Measurements from ENCODE around the gene CACNG6.

The CACNG6 gene

DNA sequence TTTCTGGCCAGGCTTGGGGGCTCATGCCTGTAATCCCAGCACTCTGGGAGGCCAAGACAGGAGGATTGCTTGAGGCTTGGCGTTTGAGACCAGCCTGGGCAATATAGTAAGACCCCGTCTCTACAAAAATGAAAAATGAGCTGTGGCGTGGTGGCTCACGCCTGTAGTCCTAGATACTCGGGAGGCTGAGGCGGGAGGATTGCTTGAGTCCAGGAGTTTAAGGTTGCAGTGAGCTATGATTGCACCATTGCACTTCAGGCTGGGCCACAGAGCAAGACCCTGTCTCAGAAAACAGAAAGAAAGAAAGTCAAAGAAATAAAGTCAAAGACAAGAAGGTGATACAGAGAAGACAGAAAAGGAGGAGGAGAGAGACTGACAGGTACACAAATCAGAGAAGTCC lies 2.5 kb upstream of the CACNG6 start:
- Histone ChIP-seq H3K4me3 (ENCODE audit: low read depth, low read length) (no peak overlapping the region), H3K36me3 (replicated peaks) (no peaks in the 10 kb centered on the region), H3K27me3 (replicated peaks) (peaks cover 9% of the 10 kb centered on the region), H3K27ac (no peak overlapping the region)
- in situ Hi-C loops (cut with HindIII; ENCODE audit: low pct_ligation_motif_present, low sequenced_read_pairs): no loop called here
- TF ChIP-seq, protein P1, sequence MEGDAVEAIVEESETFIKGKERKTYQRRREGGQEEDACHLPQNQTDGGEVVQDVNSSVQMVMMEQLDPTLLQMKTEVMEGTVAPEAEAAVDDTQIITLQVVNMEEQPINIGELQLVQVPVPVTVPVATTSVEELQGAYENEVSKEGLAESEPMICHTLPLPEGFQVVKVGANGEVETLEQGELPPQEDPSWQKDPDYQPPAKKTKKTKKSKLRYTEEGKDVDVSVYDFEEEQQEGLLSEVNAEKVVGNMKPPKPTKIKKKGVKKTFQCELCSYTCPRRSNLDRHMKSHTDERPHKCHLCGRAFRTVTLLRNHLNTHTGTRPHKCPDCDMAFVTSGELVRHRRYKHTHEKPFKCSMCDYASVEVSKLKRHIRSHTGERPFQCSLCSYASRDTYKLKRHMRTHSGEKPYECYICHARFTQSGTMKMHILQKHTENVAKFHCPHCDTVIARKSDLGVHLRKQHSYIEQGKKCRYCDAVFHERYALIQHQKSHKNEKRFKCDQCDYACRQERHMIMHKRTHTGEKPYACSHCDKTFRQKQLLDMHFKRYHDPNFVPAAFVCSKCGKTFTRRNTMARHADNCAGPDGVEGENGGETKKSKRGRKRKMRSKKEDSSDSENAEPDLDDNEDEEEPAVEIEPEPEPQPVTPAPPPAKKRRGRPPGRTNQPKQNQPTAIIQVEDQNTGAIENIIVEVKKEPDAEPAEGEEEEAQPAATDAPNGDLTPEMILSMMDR (IDR thresholded peaks at IDR 0.05; ENCODE audit: low read depth, low read length, missing control alignments): no peak
- no peak for DNase-seq

DNA sequence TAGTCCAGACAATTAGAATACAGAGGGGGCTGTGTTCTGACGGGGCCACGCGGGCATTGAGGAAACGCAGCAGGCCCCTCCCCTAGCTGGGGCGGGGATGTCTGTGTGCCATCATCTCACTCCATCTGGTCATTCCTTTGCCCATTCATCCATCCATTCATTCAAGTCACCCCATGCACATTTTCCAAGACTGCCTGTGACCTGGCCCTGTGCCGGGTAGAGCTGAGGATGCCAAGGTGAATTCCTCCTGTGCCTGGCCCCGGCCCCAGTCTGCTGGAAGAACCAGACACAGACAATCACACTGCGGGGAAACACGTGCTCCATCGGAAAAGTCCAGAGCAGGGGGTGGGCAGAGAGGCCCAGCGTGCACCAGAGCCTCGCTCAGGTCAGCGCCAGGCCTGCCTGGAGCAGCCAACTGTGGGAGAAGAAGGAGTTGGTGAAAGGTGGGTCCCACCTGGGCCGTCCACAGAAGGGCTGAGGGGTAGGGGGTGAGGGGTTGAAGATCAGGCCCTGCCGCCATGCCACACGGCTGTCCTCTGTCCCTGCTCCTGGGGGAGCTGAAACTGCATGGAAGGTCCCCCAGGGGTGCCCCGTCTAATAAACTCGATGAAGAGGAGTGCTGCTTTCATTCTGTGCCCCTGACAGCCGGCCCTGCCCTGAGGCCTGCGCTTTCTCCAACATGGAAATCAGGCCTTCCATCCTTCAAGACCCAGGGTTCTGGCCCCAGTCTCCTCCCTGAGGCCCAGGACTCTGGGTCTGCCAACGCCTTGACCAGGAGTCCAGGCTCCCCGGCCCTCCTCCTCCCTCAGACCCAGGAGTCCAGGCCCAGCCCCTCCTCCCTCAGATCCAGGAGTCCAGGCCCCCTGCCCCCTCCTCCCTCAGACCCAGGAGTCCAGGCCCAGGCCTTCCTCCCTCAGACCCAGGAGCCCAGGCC lies 1.6 kb upstream of the CACNG6 start:
- TF ChIP-seq, protein P1 (IDR thresholded peaks at IDR 0.05; ENCODE audit: low read depth, low read length, missing control alignments): no peak
- Histone ChIP-seq H3K36me3 (replicated peaks) (no peaks in the 10 kb centered on the region), H3K27me3 (replicated peaks) (peaks cover 9% of the 10 kb centered on the region), H3K4me3 (ENCODE audit: low read depth, low read length) (no peak overlapping the region), H3K27ac (no peak overlapping the region)
- in situ Hi-C loops (cut with HindIII; ENCODE audit: low pct_ligation_motif_present, low sequenced_read_pairs): no loop called here
- DNase-seq: no peak

DNA sequence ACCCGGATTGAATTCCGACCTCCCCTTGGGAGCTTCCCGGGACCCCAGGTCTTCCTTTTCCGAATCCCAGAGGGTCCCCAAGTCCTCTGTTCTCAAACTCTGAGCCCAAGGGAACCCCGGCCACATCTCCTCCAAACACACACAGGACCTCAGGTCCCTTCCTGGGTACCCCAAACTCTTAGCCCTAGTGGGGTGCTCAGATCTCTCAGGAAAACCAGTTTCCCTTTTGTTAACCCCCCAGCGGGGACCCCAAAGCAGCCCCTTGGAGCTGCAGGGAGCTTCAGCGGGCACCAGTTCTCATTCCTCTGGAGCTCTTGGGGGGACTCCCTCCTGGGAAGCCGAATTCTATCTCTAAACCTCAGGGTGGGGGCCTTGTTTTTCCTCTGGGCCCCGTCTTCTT lies 774 bp downstream of the CACNG6 start:
- in situ Hi-C loops (cut with HindIII; ENCODE audit: low pct_ligation_motif_present, low sequenced_read_pairs): no loop called here
- Histone ChIP-seq H3K4me3 (ENCODE audit: low read depth, low read length) (no peak overlapping the region), H3K27ac (no peak overlapping the region), H3K36me3 (replicated peaks) (no peaks in the 10 kb centered on the region), H3K27me3 (replicated peaks) (peaks cover 9% of the 10 kb centered on the region)
- TF ChIP-seq, protein P1 (IDR thresholded peaks at IDR 0.05; ENCODE audit: low read depth, low read length, missing control alignments): no peak
- no peak for DNase-seq

DNA sequence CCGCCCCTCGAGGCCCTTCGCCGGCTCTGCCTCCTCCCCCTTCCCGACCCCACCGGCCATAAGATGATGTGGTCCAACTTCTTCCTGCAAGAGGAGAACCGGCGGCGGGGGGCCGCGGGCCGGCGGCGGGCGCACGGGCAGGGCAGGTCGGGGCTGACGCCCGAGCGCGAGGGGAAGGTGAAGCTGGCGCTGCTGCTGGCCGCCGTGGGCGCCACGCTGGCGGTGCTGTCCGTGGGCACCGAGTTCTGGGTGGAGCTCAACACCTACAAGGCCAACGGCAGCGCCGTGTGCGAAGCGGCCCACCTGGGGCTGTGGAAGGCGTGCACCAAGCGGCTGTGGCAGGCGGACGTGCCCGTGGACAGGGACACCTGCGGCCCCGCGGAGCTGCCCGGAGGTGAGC lies 1.4 kb downstream of the CACNG6 start:
- no peak overlapping the region for H3K27ac ChIP-seq
- in situ Hi-C loops (cut with HindIII; ENCODE audit: low pct_ligation_motif_present, low sequenced_read_pairs): no loop called here
- no peak for DNase-seq
- peaks cover 9% of the 10 kb centered on the region for H3K27me3 ChIP-seq (replicated peaks)
- H3K36me3 ChIP-seq (replicated peaks): no peaks in the 10 kb centered on the region
- no peak overlapping the region for H3K4me3 ChIP-seq (ENCODE audit: low read depth, low read length)
- TF ChIP-seq, protein P1 (IDR thresholded peaks at IDR 0.05; ENCODE audit: low read depth, low read length, missing control alignments): no peak

DNA sequence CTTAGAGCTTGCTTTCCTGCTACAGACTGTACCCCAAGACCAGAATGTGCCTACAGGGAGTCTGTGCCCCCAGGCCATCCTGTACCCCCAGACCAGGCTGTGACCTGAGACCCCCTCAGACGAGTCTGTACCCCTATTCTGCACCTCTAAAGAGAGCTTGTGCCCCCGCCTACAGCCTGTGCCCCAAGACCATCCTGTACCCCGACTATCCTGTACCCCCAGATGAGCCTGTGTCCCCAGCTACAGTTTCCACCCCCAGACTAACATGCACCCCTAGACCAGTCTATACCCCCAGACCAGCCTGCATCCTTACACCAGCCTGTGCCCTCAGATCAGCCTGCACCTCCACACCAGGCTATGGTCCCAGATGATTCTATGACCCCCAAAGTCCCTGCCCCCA lies 2.0 kb downstream of the CACNG6 start:
- Histone ChIP-seq H3K27ac (no peak overlapping the region), H3K27me3 (replicated peaks) (peaks cover 11% of the 10 kb centered on the region), H3K36me3 (replicated peaks) (no peaks in the 10 kb centered on the region), H3K4me3 (ENCODE audit: low read depth, low read length) (no peak overlapping the region)
- DNase-seq: no peak
- TF ChIP-seq, protein P1 (IDR thresholded peaks at IDR 0.05; ENCODE audit: low read depth, low read length, missing control alignments): no peak
- in situ Hi-C loops (cut with HindIII; ENCODE audit: low pct_ligation_motif_present, low sequenced_read_pairs): no loop called here

Measured in brain microvascular endothelial cell (primary cell).